ENCODE data around the gene ATG13. TPM values are rescaled to one million over a fixed set of nuclear protein-coding genes. Genes with fewer than 3 reads are reported as not detected.

The ATG13 gene
- total RNA-seq, 1 experiment from 2014 or later, result 93.3 TPM

- DNase-seq (ENCODE audit: low spot score), result peak; percentile 38
These were observed 58.0 kb downstream of the ATG13 start for GRCh38 chr11:46675288-46675851.

DNA sequence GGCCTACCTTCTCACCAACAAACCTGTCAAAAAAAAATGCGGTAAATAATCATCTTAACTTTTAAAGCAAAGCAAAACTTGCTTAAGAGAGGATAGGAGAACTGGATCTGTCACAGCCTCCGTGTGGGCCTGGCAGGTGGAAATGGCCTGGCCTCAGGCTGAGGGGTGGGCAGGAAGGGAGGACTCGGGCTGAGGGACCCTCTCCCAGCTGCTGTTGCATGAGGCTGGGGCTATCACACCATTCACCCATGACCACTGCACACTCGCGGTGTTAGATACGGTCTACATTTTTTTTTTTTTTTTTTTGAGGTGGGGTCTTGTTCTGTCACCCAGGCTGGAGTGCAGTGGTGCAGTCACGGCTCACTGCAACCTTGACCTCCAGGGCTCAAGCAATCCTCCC, 58.6 kb downstream of the ATG13 start:
- DNase-seq (ENCODE audit: low spot score), result no peak

GRCh38 chr11:46676436-46677158, 59.2 kb downstream of the ATG13 start:
- DNase-seq (ENCODE audit: low spot score), result no peak

DNA sequence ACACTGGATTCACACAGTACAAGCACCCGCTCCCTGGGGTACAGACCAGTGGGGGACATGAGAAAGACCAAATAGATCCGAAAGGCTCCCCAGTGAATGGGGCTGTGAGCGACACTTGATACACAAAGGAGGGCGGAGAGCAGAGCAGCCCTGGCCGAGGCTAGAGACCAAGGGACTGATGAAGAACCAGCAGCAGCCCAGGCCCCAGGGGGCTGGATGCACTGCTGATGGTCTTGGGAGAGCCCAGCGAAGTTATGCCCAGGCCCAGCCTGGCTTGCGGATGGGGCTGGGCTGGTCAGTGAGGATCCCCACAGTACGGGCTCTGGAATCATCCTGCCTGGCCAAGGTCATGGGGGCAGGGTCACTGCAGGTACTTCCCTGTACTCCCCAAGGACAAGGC, 59.8 kb downstream of the ATG13 start:
- DNase-seq (ENCODE audit: low spot score), result no peak

GRCh38 chr11:46677991-46678740, 60.8 kb downstream of the ATG13 start:
- DNase-seq (ENCODE audit: low spot score), result no peak

- DNase-seq (ENCODE audit: low spot score), result no peak
These were observed 61.4 kb downstream of the ATG13 start for GRCh38 chr11:46678741-46679130.

DNA sequence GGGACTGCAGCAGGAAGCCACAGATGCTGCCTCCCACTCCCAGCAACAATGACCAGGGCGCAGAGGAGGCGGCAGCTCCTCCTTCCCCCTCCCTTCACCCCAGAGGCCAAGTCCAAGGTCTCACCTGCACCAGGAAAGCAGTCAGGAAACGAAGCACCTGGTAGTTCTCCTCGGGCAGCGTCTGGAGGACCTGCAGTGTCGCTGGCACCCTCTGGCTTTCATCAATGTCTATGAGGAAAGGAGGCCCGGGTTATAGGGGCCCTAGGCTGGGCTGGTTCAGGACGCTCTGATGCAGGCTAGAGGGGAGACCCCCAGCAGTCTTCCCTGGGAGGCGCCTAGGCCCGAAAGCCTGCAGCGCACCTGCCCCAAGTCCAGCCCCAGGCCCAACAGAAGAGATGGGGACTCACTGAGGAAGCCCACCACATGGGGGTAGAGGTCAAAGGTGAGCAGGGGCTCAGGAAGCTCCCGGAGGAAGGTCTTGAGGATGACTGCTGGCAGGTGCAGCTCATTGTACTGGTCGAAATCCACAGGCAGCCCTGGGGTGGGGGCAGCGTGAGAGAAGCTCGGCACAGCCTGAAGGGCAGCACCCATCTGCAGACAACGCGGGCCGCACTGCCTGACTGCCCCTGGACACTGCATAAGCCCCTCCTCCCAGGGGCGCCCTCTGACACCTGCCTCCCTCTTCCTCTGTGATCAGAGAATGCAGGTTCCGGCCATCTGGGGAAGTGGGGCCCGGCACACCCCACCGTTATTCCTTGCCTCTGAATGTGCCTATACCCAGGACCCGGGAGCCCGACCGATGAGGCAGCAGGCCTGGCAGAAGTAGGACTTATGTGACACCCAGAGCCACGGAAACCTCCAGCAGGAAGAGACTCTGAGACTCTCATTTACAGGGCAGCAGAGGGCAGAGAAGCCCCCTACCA, 62.1 kb downstream of the ATG13 start:
- no peak for DNase-seq (ENCODE audit: low spot score)

GRCh38 chr11:46680164-46680760, 62.9 kb downstream of the ATG13 start:
- DNase-seq (ENCODE audit: low spot score), result no peak

GRCh38 chr11:46680815-46681214, 63.5 kb downstream of the ATG13 start:
- DNase-seq (ENCODE audit: low spot score), result no peak

- no peak for DNase-seq (ENCODE audit: low spot score)
These were observed 64.5 kb downstream of the ATG13 start for GRCh38 chr11:46681814-46682213.

GRCh38 chr11:46682773-46683752, 65.7 kb downstream of the ATG13 start:
- DNase-seq (ENCODE audit: low spot score), result peak; percentile 76

DNA sequence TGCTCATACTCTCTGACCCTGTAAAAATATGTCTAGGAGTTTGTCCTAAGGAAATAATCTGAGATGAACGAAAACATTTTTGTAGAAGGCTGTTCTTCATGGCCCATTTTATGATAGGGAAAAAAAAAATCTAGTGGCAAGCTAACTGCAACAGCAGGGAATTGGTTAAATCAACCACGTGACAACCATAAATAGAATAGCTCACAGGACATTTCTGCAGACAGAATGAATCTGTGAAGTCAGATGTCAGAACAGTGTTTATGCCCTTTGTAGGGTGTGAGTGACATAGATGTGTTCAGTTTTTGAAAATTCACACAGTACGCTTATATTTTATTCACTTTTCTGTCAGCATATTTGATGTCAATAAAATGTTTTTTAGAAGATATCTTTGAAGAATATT, 67.0 kb downstream of the ATG13 start:
- DNase-seq (ENCODE audit: low spot score), result no peak

GRCh38 chr11:46686886-46687795, 69.8 kb downstream of the ATG13 start:
- DNase-seq (ENCODE audit: low spot score), result peak; percentile 51

DNA sequence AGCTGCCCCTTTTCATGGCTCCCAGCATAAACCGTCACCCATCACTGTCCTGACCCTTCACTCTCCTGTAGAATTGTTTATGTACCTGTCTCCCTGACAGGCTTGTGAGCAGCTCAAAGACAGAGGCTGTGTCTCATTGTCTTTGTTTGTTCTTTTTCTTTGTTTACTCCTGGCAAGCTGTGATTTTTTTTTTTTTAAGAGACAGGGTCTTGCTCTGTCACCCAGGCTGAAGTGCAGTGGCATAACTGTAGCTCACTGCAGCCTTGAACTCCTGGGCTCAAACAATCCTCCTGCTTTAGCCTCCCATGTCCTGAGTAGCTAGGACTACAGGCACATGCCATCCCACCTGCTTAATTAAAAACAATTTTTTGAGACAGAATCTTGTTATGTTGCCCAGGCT, 73.3 kb downstream of the ATG13 start:
- no peak for DNase-seq (ENCODE audit: low spot score)

GRCh38 chr11:46692450-46692849, 75.1 kb downstream of the ATG13 start:
- no peak for DNase-seq (ENCODE audit: low spot score)

GRCh38 chr11:46693597-46694012, 76.3 kb downstream of the ATG13 start:
- peak; percentile 89 for DNase-seq (ENCODE audit: low spot score)

DNA sequence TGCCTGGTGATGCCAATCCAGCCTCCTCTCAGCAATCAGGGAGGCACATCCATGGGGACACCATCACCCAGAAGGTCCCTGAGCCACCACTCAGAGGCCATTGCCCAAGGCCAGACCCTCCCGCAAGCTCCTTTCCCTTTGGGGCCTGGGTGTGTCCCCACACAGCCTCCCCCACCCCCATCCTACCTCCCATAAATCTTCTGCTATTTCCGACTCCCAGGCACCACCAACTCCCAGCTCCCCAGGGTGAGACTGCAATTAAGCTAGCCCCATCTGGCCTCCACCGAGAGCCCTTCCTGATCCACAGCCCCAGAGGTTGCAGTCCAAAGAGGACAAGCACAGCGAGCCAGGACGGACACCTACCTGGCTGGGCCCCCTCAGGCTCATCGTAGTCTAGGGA, 76.7 kb downstream of the ATG13 start:
- DNase-seq (ENCODE audit: low spot score), result peak; percentile 76

DNA sequence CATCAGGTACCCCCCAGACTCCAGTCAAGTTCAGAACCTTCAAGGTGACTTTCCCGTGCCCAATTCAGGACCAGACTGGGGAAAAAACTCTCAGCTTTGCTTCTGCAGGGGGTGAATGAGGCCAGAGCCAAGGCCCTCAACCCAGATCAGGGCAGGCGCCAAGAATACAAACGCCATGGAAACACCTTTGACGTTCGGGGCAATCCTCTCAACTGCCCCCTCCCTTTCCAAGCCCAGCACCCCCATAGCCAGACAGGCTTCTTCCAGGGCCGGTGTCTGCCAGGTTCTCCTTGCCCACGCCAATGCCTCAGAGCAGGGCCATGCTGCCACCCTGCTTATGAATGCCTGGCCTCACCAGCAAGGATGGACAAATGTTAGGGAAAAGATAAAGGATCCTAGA, 77.3 kb downstream of the ATG13 start:
- no peak for DNase-seq (ENCODE audit: low spot score)
